ENCODE results near the gene KCNMA1.

KCNMA1 gene

DNA sequence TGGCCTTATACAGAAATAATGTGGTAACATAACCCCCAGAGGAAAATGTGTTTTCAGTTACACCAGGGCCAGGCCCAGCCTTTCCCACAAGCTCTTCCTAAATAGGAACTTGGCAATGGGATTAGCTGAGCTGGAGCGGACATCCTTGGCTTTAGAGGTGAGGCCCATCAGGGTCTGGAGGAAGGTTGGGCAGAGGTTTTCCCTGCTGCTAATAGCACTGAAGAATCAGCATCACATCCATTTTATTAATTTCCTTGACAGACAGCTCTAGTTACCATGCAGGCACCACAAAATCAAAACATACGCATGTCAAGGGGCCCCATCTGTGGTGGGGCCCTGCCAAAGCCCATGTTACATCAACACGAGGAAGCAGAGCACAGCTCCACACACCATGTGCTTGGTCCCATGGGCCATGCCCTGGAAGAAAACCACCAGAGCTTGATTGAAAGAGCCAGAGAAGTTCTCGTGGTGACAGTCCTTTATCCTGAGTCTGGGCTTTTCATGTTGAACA, 566.6 kb downstream of the KCNMA1 start:
- Histone ChIP-seq H2BK5ac (ENCODE audit: low read length) (no peak overlapping the region), H3K4ac (ENCODE audit: low read depth, low read length) (no peak overlapping the region), H3K36me3 (ENCODE audit: control insufficient read depth, insufficient read depth, low read length) (no peaks in the 10 kb centered on the region), H3K27me3 (ENCODE audit: insufficient read depth, low read length, poor library complexity) (no peaks in the 10 kb centered on the region), H3K4me1 (ENCODE audit: control insufficient read depth, low read depth, low read length) (no peaks in the 10 kb centered on the region), H4K5ac (ENCODE audit: low read length) (no peak overlapping the region), H2AK5ac (ENCODE audit: low read length) (no peak overlapping the region), H3K4me3 (ENCODE audit: low read length) (no peak overlapping the region), H3K4me2 (ENCODE audit: low read length) (no peak overlapping the region), H3K79me2 (ENCODE audit: control insufficient read depth, insufficient read depth, low read length) (no peaks in the 10 kb centered on the region), H3K23ac (ENCODE audit: low read length) (no peak overlapping the region), H2BK120ac (ENCODE audit: low read depth, low read length) (no peak overlapping the region), H4K8ac (ENCODE audit: low read depth, low read length) (no peak overlapping the region), H3K79me1 (ENCODE audit: low read length) (no peaks in the 10 kb centered on the region), H3K27ac (ENCODE audit: low read depth, low read length) (no peak overlapping the region), H2BK15ac (replicated peaks; ENCODE audit: low read depth) (no peak overlapping the region), H3K56ac (ENCODE audit: low read length) (no peak overlapping the region), H3K9ac (ENCODE audit: low read length) (no peak overlapping the region), H3K18ac (ENCODE audit: low read length) (no peak overlapping the region)
- WGBS (ENCODE audit: extremely low coverage, insufficient coverage, low lambda C conversion rate), result no CpG with 5 or more reads among the region's 4 CpGs
- no peak for DNase-seq

GRCh38 chr10:77070346-77070745, 567.3 kb downstream of the KCNMA1 start:
- Histone ChIP-seq H3K79me1 (ENCODE audit: low read length) (no peaks in the 10 kb centered on the region), H3K36me3 (ENCODE audit: control insufficient read depth, insufficient read depth, low read length) (no peaks in the 10 kb centered on the region), H3K23ac (ENCODE audit: low read length) (no peak overlapping the region), H4K5ac (ENCODE audit: low read length) (no peak overlapping the region), H3K4me2 (ENCODE audit: low read length) (no peak overlapping the region), H2AK5ac (ENCODE audit: low read length) (no peak overlapping the region), H3K56ac (ENCODE audit: low read length) (no peak overlapping the region), H3K4me1 (ENCODE audit: control insufficient read depth, low read depth, low read length) (no peaks in the 10 kb centered on the region), H2BK5ac (ENCODE audit: low read length) (no peak overlapping the region), H4K8ac (ENCODE audit: low read depth, low read length) (no peak overlapping the region), H2BK15ac (replicated peaks; ENCODE audit: low read depth) (no peak overlapping the region), H3K27me3 (ENCODE audit: insufficient read depth, low read length, poor library complexity) (no peaks in the 10 kb centered on the region), H3K4me3 (ENCODE audit: low read length) (no peak overlapping the region), H3K18ac (ENCODE audit: low read length) (no peak overlapping the region), H2BK120ac (ENCODE audit: low read depth, low read length) (no peak overlapping the region), H3K27ac (ENCODE audit: low read depth, low read length) (no peak overlapping the region), H3K79me2 (ENCODE audit: control insufficient read depth, insufficient read depth, low read length) (no peaks in the 10 kb centered on the region), H3K9ac (ENCODE audit: low read length) (no peak overlapping the region), H3K4ac (ENCODE audit: low read depth, low read length) (no peak overlapping the region)
- DNase-seq, result no peak
- WGBS (ENCODE audit: extremely low coverage, insufficient coverage, low lambda C conversion rate), result no CpG with 5 or more reads among the region's 5 CpGs

DNA sequence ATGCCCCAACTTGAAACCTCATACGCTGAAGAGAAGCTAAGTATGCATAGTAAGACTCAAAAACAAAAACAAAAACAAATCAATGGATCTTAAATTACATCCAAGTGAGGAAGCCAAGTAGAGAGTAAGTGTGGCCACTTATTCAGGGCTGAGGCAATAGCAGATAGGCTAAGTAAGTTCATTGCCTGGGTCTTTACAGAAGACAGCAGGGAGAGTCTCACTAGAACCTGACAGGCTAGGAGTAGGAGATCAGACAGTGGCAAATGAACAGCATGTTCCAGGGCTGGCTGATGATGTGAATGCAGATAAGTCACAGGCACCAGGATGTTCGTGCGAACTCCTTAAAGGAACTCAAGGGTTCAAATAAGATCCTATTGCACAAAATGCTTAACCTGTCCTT, 568.6 kb downstream of the KCNMA1 start:
- no CpG with 5 or more reads among the region's 3 CpGs for WGBS (ENCODE audit: extremely low coverage, insufficient coverage, low lambda C conversion rate)

DNA sequence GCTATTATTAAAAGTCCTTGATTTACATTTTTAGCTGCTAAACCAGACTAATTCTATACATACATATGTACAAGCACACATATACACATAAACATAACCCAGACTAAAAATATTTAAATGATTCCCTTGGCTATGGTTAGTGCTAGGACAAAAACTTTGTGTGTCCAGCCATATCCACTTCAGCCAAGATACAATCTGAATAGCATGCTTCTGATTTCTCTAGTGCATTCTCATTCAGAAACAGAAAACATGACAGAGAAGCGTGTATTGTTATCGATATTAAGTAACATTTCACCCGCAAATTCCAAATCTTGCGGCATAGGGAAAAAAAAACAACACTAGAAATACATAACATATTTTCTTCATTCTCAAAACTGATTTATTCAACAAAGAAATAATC, 569.3 kb downstream of the KCNMA1 start:
- no peak overlapping the region for H3K23ac ChIP-seq (ENCODE audit: low read length)
- no peak overlapping the region for H4K5ac ChIP-seq (ENCODE audit: low read length)
- H4K8ac ChIP-seq (ENCODE audit: low read depth, low read length), result no peak overlapping the region
- H3K4me3 ChIP-seq (ENCODE audit: low read length), result no peak overlapping the region
- H2BK15ac ChIP-seq (replicated peaks; ENCODE audit: low read depth), result no peak overlapping the region
- no peaks in the 10 kb centered on the region for H3K79me1 ChIP-seq (ENCODE audit: low read length)
- H3K18ac ChIP-seq (ENCODE audit: low read length), result no peak overlapping the region
- no peak overlapping the region for H3K4me2 ChIP-seq (ENCODE audit: low read length)
- no peak overlapping the region for H2BK120ac ChIP-seq (ENCODE audit: low read depth, low read length)
- no peak overlapping the region for H3K9ac ChIP-seq (ENCODE audit: low read length)
- H3K56ac ChIP-seq (ENCODE audit: low read length), result no peak overlapping the region
- H3K27me3 ChIP-seq (ENCODE audit: insufficient read depth, low read length, poor library complexity), result no peaks in the 10 kb centered on the region
- no peaks in the 10 kb centered on the region for H3K36me3 ChIP-seq (ENCODE audit: control insufficient read depth, insufficient read depth, low read length)
- no CpG with 5 or more reads among the region's 4 CpGs for WGBS (ENCODE audit: extremely low coverage, insufficient coverage, low lambda C conversion rate)
- no peak overlapping the region for H2AK5ac ChIP-seq (ENCODE audit: low read length)
- H2BK5ac ChIP-seq (ENCODE audit: low read length), result no peak overlapping the region
- no peak overlapping the region for H3K27ac ChIP-seq (ENCODE audit: low read depth, low read length)
- DNase-seq, result no peak
- H3K4me1 ChIP-seq (ENCODE audit: control insufficient read depth, low read depth, low read length), result no peaks in the 10 kb centered on the region
- no peak overlapping the region for H3K4ac ChIP-seq (ENCODE audit: low read depth, low read length)
- no peaks in the 10 kb centered on the region for H3K79me2 ChIP-seq (ENCODE audit: control insufficient read depth, insufficient read depth, low read length)

More for the DNA sequence above, 568.6 kb downstream of the KCNMA1 start:
- Histone ChIP-seq H3K23ac (ENCODE audit: low read length) (no peak overlapping the region), H2BK120ac (ENCODE audit: low read depth, low read length) (no peak overlapping the region), H3K79me1 (ENCODE audit: low read length) (no peaks in the 10 kb centered on the region), H3K36me3 (ENCODE audit: control insufficient read depth, insufficient read depth, low read length) (no peaks in the 10 kb centered on the region), H3K18ac (ENCODE audit: low read length) (no peak overlapping the region), H3K27me3 (ENCODE audit: insufficient read depth, low read length, poor library complexity) (no peaks in the 10 kb centered on the region), H3K4ac (ENCODE audit: low read depth, low read length) (no peak overlapping the region), H4K8ac (ENCODE audit: low read depth, low read length) (no peak overlapping the region), H3K79me2 (ENCODE audit: control insufficient read depth, insufficient read depth, low read length) (no peaks in the 10 kb centered on the region), H2AK5ac (ENCODE audit: low read length) (no peak overlapping the region), H3K4me1 (ENCODE audit: control insufficient read depth, low read depth, low read length) (no peaks in the 10 kb centered on the region), H4K5ac (ENCODE audit: low read length) (no peak overlapping the region), H2BK15ac (replicated peaks; ENCODE audit: low read depth) (no peak overlapping the region), H3K9ac (ENCODE audit: low read length) (no peak overlapping the region), H2BK5ac (ENCODE audit: low read length) (no peak overlapping the region), H3K4me2 (ENCODE audit: low read length) (no peak overlapping the region), H3K56ac (ENCODE audit: low read length) (no peak overlapping the region), H3K27ac (ENCODE audit: low read depth, low read length) (no peak overlapping the region), H3K4me3 (ENCODE audit: low read length) (no peak overlapping the region)
- no peak for DNase-seq

DNA sequence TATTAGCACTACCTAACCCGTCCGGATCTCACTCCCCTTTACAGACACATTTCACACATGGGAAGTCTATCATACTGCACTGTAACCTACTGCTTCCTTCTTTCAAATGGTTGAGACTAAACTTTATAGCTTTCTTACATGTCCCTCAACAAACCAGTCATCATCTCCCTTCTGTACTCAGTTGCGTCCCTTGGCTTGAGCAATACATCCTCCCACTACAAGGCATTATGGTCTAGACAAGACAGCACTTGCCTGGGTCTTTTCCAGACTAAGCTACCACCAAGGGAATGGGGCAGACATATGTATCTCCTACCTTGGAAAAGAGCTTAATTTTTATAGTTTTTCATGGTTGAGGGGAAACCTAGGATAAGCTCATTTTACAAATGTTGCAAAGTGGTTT, 575.2 kb downstream of the KCNMA1 start:
- H3K27ac ChIP-seq (ENCODE audit: low read depth, low read length), result no peak overlapping the region
- no peak overlapping the region for H3K18ac ChIP-seq (ENCODE audit: low read length)
- H4K8ac ChIP-seq (ENCODE audit: low read depth, low read length), result no peak overlapping the region
- H3K79me2 ChIP-seq (ENCODE audit: control insufficient read depth, insufficient read depth, low read length), result no peaks in the 10 kb centered on the region
- H2BK15ac ChIP-seq (replicated peaks; ENCODE audit: low read depth), result no peak overlapping the region
- no peaks in the 10 kb centered on the region for H3K27me3 ChIP-seq (ENCODE audit: insufficient read depth, low read length, poor library complexity)
- H3K4me1 ChIP-seq (ENCODE audit: control insufficient read depth, low read depth, low read length), result no peaks in the 10 kb centered on the region
- H2BK120ac ChIP-seq (ENCODE audit: low read depth, low read length), result no peak overlapping the region
- no peak for DNase-seq
- H3K23ac ChIP-seq (ENCODE audit: low read length), result no peak overlapping the region
- H3K9ac ChIP-seq (ENCODE audit: low read length), result no peak overlapping the region
- no peaks in the 10 kb centered on the region for H3K79me1 ChIP-seq (ENCODE audit: low read length)
- H3K36me3 ChIP-seq (ENCODE audit: control insufficient read depth, insufficient read depth, low read length), result no peaks in the 10 kb centered on the region
- H3K4ac ChIP-seq (ENCODE audit: low read depth, low read length), result no peak overlapping the region
- H2AK5ac ChIP-seq (ENCODE audit: low read length), result no peak overlapping the region
- no peak overlapping the region for H3K4me2 ChIP-seq (ENCODE audit: low read length)
- no peak overlapping the region for H3K4me3 ChIP-seq (ENCODE audit: low read length)
- H3K56ac ChIP-seq (ENCODE audit: low read length), result no peak overlapping the region
- no peak overlapping the region for H2BK5ac ChIP-seq (ENCODE audit: low read length)
- WGBS (ENCODE audit: extremely low coverage, insufficient coverage, low lambda C conversion rate), result no CpG with 5 or more reads among the region's 3 CpGs
- H4K5ac ChIP-seq (ENCODE audit: low read length), result no peak overlapping the region

DNA sequence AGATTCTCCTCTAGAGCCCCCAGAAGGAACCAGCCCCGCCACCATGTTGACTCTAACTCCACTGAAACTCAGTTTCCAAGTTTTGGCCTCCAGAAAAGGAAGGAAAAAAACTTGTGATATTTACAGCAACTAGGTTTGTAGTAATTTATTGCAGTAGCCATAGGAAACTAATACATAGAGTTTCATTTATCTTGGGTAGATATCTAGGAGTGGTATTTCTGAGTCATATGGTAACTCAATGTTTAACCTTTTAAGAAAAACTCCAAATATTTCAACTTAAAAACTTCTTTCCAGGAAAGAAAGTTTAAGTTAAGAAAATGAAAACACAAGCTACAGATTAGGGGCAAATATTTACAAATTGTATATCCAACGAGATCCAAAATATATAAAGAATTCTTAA, 576.7 kb downstream of the KCNMA1 start:
- Histone ChIP-seq H3K79me1 (ENCODE audit: low read length) (no peaks in the 10 kb centered on the region), H2BK120ac (ENCODE audit: low read depth, low read length) (no peak overlapping the region), H3K18ac (ENCODE audit: low read length) (no peak overlapping the region), H3K4ac (ENCODE audit: low read depth, low read length) (no peak overlapping the region), H3K4me3 (ENCODE audit: low read length) (no peak overlapping the region), H2BK5ac (ENCODE audit: low read length) (no peak overlapping the region), H3K27me3 (ENCODE audit: insufficient read depth, low read length, poor library complexity) (no peaks in the 10 kb centered on the region), H3K56ac (ENCODE audit: low read length) (no peak overlapping the region), H2BK15ac (replicated peaks; ENCODE audit: low read depth) (no peak overlapping the region), H3K27ac (ENCODE audit: low read depth, low read length) (no peak overlapping the region), H4K8ac (ENCODE audit: low read depth, low read length) (no peak overlapping the region), H4K5ac (ENCODE audit: low read length) (no peak overlapping the region), H3K4me1 (ENCODE audit: control insufficient read depth, low read depth, low read length) (no peaks in the 10 kb centered on the region), H3K9ac (ENCODE audit: low read length) (no peak overlapping the region), H3K23ac (ENCODE audit: low read length) (no peak overlapping the region), H3K79me2 (ENCODE audit: control insufficient read depth, insufficient read depth, low read length) (no peaks in the 10 kb centered on the region), H3K4me2 (ENCODE audit: low read length) (no peak overlapping the region), H2AK5ac (ENCODE audit: low read length) (no peak overlapping the region), H3K36me3 (ENCODE audit: control insufficient read depth, insufficient read depth, low read length) (no peaks in the 10 kb centered on the region)
- no CpG with 5 or more reads among the region's 2 CpGs for WGBS (ENCODE audit: extremely low coverage, insufficient coverage, low lambda C conversion rate)
- DNase-seq, result no peak

All from mesendoderm (in vitro differentiated cells).